ENCODE results near the gene G0S2.

G0S2 gene

DNA sequence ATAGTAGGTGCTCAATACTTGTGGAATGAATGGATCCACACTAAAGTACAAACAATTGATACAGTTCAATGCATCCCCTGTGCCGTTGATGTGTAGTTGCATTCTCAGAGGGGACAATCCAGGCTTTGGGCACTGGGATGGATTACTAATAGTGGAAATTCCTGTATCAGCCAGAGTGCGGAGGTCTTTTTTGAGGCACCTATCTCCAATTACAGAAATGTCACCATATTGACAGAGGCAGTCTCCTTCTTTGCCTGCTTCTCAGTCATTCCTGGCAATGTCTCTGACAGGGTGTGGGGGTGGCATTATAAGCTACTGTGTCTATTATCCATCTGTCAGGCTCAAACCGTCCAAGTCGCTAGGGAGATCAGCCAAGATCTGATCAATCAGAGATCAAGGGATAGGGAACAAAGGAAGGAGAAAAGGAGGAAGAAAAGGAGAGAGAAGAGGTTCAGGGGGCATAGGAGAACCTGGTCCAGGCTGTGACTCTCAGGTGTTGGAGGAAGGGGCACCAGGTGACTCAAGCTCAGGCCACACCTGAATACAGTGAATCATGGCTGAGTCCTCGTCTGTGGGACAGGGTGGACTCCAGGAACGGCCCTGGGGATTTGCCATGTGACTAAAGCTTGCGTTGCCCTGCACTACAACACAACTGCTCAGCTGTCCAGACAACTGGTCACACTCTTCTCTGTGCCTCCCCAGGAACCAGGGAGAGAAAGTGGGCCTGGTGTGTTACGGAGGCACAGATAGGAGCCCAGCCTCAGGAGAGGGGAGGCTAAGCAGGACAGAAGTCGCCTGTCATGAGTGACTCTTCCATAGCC lies 19.6 kb upstream of the G0S2 start:
- H3K27me3 ChIP-seq (ENCODE audit: low read depth), result no peaks in the 10 kb centered on the region
- in situ Hi-C loops (cut with MboI; ENCODE audit: low sequenced_read_pairs), result no loop called here
- H3K36me3 ChIP-seq (replicated peaks), result no peaks in the 10 kb centered on the region
- no peaks in the 10 kb centered on the region for H3K9me3 ChIP-seq
- no peaks in the 10 kb centered on the region for H3K4me1 ChIP-seq
- DNase-seq (ENCODE audit: low spot score in 2 of 2), result no peak
- no peak overlapping the region for H3K4me3 ChIP-seq

DNA sequence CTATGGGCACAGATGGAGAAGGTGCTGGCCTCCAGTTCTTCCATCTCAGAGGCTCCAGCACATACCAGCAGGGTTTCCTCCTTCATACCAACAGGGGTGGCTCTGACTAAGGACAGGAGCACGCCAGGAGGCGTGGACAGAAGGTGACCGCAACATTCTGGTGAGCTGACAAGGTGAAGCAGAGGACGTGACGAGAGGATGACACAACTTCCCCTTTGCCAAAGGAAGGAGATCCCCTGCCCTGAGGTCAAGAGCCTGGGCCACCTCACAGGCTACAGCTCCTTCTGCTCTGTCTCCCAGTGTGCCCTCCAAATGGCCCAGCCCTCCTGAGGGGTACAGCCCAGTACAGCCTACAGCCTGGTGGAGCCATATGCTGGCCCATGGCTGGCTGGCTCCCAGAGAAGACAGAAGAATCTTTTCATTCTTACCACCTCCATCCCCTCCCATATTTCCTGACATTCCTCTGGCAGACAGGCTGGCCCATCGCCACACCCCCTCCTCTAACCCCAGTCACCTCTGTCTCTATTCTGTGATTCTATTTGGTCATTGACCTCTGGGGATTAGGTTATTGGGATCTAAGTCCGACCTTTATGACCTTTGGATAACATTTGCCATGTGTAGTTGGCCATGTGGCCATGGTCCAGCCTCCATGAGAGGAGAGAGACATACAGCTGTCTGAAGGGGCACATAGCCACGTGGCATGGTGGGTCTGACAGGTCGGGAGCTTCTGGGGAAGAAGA lies 17.9 kb upstream of the G0S2 start:
- Histone ChIP-seq H3K27me3 (ENCODE audit: low read depth) (no peaks in the 10 kb centered on the region), H3K4me1 (no peaks in the 10 kb centered on the region), H3K9me3 (no peaks in the 10 kb centered on the region), H3K4me3 (no peak overlapping the region), H3K36me3 (replicated peaks) (no peaks in the 10 kb centered on the region)
- no peak for DNase-seq (ENCODE audit: low spot score in 2 of 2)
- in situ Hi-C loops (cut with MboI; ENCODE audit: low sequenced_read_pairs), result no loop called here

DNA sequence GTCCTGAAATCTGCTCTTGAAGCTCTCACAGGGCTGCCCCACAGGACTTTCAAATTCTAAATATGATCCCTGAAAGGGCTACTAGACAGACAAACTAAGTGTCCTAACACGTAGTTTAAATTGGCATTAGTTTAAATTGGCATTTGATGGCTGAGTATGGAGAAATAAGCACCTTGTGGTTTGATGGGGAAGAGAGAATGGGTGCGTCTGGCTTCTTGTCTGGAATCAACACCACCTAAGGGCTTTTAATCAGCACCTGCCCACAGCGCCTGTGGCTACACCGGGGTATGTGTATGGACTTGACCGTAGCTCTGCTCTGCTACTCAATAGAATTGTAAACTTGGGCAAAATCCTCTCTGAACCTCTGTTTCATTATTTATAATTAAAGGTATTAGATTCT lies 17.3 kb upstream of the G0S2 start:
- H3K4me3 ChIP-seq, result no peak overlapping the region
- no peaks in the 10 kb centered on the region for H3K9me3 ChIP-seq
- no peaks in the 10 kb centered on the region for H3K36me3 ChIP-seq (replicated peaks)
- H3K4me1 ChIP-seq, result no peaks in the 10 kb centered on the region
- no peak for DNase-seq (ENCODE audit: low spot score in 2 of 2)
- H3K27me3 ChIP-seq (ENCODE audit: low read depth), result no peaks in the 10 kb centered on the region
- in situ Hi-C loops (cut with MboI; ENCODE audit: low sequenced_read_pairs), result no loop called here

DNA sequence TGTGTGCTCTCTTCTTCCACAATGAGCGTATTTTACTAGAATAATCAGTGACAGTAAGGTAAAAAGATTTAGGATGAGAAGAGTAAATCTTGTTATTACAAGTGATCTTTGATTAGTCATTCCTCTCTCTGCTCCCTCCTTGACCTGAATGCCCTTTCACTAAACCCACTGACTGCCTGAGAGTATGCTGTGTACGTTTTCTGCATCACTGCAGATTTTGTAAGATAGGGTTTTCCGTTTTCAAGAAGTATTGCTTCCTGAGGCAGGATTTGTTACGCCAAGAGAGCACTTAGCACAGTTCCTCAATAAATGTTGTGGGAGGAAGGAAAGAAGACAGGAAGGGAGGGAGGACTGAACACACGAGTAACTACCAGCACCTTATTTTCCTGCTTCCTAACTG lies 15.3 kb upstream of the G0S2 start:
- Histone ChIP-seq H3K36me3 (replicated peaks) (no peaks in the 10 kb centered on the region), H3K4me1 (no peaks in the 10 kb centered on the region), H3K4me3 (no peak overlapping the region), H3K27me3 (ENCODE audit: low read depth) (no peaks in the 10 kb centered on the region), H3K9me3 (no peaks in the 10 kb centered on the region)
- DNase-seq (ENCODE audit: low spot score in 2 of 2), result no peak
- in situ Hi-C loops (cut with MboI; ENCODE audit: low sequenced_read_pairs), result no loop called here

DNA sequence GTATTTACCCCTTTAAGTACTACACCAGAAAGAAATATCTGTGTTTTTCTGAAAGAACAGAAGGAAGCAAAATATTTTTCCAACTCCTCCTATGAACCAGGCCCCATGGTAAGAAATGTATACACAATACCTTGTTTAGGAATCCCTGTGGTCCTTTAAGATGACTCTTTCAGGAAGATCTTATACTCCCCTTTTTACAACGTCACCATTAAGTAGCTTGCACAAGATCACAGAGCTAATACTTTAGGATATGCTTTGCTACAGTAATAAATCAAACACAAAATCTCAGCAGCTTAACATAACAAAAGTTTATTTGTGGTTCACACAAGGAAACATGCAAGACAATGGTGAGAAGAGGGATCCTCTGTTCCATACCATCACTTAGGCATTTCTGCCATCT lies 14.1 kb upstream of the G0S2 start:
- no peaks in the 10 kb centered on the region for H3K9me3 ChIP-seq
- DNase-seq (ENCODE audit: low spot score in 2 of 2), result no peak
- no peaks in the 10 kb centered on the region for H3K27me3 ChIP-seq (ENCODE audit: low read depth)
- H3K4me3 ChIP-seq, result no peak overlapping the region
- in situ Hi-C loops (cut with MboI; ENCODE audit: low sequenced_read_pairs), result no loop called here
- no peaks in the 10 kb centered on the region for H3K4me1 ChIP-seq
- no peaks in the 10 kb centered on the region for H3K36me3 ChIP-seq (replicated peaks)

DNA sequence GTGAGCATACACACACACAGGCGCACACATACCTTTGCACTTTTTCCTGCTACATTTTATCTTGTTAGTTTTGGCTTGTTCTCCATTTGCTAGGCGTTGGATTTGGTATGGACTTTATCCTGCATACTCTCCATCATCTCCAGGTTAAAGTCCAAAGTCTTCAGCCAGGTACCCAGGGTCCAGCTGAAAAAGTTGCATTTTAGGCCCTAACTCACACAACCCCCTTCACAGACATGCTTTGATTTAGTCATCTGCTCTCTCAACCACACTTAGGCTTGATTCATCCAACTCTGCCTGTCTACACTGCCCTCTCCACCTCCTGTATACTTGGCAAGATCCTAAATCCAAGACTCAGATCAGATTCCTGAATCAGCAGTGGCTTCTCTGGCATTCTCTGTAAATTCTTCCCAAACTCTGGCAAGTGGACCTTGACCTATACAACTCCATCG lies 12.3 kb upstream of the G0S2 start:
- in situ Hi-C loops (cut with MboI; ENCODE audit: low sequenced_read_pairs), result no loop called here
- Histone ChIP-seq H3K9me3 (no peaks in the 10 kb centered on the region), H3K27me3 (ENCODE audit: low read depth) (no peaks in the 10 kb centered on the region), H3K36me3 (replicated peaks) (no peaks in the 10 kb centered on the region), H3K4me1 (no peaks in the 10 kb centered on the region), H3K4me3 (no peak overlapping the region)
- DNase-seq (ENCODE audit: low spot score in 2 of 2), result no peak

DNA sequence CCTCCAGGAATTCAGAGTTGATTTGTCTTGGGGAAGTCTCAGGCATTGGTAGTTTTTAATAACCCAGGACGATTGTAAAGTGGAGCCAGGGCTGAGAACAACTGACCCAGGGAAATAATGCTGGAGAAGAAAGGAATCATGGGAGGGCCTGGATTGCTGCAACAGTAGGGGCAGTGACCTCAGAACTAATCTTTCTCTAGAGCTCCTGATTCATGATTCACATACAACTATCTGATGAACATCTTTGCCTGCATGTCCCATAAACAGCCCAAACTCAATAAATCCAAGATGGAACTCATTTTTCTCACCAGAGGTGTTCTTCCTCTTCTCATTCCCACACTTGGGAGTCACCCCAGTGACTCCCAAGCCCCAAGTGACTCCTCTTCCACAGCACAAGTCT lies 8.1 kb upstream of the G0S2 start:
- Histone ChIP-seq H3K27me3 (ENCODE audit: low read depth) (no peaks in the 10 kb centered on the region), H3K4me1 (no peaks in the 10 kb centered on the region), H3K4me3 (no peak overlapping the region), H3K36me3 (replicated peaks) (no peaks in the 10 kb centered on the region), H3K9me3 (no peaks in the 10 kb centered on the region)
- no peak for DNase-seq (ENCODE audit: low spot score in 2 of 2)
- in situ Hi-C loops (cut with MboI; ENCODE audit: low sequenced_read_pairs), result no loop called here

DNA sequence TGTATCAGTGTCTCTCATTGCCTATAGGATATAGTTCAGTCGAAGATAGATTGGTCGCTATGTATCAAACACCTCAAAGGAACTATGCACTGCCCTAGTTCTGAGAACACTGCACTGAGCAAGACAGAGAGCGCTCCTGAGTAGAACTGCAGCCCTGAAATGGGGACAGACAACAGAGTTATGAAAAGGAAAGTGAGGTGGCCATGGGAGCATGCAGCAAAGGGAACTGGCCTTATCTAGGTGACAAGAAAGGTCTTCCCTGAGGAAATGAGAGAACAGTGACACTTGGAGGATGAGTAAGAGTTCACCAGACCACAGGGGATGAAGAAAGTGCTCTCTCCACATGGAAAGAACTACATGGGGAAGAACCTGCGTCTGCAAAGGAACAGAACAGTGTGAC lies 7.5 kb upstream of the G0S2 start:
- Histone ChIP-seq H3K4me1 (no peaks in the 10 kb centered on the region), H3K27me3 (ENCODE audit: low read depth) (no peaks in the 10 kb centered on the region), H3K4me3 (no peak overlapping the region), H3K36me3 (replicated peaks) (no peaks in the 10 kb centered on the region), H3K9me3 (no peaks in the 10 kb centered on the region)
- no peak for DNase-seq (ENCODE audit: low spot score in 2 of 2)
- in situ Hi-C loops (cut with MboI; ENCODE audit: low sequenced_read_pairs), result no loop called here

DNA sequence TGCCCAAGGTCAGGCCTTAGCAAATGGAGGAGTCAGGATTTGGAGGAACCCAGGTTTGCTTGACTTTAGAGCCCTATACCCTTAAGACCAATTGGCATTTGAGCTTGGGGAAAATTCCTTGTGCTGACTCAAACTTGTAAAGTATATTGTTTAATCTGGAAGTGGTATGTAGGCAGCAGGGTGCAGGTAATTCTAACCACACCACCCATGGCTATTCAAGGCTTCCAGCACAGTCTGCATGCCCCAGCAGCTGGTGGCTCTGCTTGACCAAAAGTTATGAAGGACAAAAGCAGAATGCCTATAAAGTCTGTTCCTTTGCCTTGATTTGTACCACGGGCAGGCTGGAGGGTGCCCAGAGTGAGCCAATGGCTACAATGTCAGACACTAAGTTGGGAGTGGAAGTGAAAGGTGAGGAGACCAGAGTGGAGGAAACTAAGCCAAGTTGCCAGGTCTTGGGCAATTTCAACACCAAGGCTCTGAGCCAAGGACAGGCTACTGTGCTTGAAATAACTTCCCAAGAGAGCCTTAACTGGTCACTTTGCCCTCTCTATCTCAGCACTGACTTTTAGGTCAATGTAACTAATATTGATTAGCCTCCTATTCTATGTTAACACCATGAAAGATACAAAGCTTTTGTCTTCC lies 4.7 kb upstream of the G0S2 start:
- Histone ChIP-seq H3K4me1 (no peaks in the 10 kb centered on the region), H3K9me3 (no peaks in the 10 kb centered on the region), H3K27me3 (ENCODE audit: low read depth) (peaks cover 21% of the 10 kb centered on the region), H3K4me3 (no peak overlapping the region), H3K36me3 (replicated peaks) (no peaks in the 10 kb centered on the region)
- no peak for DNase-seq (ENCODE audit: low spot score in 2 of 2)
- in situ Hi-C loops (cut with MboI; ENCODE audit: low sequenced_read_pairs), result no loop called here

DNA sequence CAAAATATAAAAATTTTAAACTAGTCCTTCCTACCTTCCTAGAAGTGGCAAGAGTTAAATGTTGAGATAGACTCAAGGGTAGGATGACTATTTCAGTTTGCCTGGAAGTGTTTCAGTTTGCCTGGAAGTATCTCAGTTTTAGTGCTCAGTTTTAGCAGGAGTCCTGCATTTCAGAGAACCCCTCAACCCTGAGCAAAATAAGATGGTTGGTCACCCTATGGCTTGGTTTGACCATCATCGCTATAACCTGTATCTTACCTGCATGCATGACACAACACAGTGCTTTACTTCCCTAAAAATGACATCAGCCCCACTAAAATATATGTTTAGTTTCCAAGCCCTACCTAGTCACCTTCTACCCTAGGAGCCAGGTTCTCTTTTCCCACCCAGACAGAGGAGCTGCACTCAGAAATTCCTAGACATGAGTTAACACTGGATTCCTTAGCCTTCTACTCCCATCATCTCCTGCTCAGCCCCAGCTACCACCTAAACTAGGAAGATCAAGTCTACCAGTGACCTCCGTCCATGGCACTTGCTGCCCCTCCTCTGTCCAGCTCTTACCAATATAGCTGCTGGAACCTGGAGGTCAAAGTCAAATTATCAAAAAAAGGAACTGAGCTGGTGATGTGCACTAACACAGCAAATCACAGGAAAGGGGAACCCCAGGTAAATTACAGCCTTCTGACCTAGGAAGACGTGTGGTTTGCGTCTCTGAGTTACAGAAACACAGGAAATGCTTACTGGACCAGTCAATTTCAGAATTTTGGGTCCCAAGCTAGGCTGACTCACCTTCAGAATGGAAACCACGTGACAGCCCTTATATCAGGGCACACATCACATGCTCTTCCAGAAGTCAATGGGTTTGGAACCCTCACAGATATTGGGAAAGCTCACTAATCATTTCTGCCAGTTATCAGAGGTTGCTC lies 2.2 kb upstream of the G0S2 start:
- H3K4me1 ChIP-seq, result no peaks in the 10 kb centered on the region
- H3K36me3 ChIP-seq (replicated peaks), result no peaks in the 10 kb centered on the region
- no peaks in the 10 kb centered on the region for H3K9me3 ChIP-seq
- H3K27me3 ChIP-seq (ENCODE audit: low read depth), result peaks cover 36% of the 10 kb centered on the region
- no peak overlapping the region for H3K4me3 ChIP-seq
- no peak for DNase-seq (ENCODE audit: low spot score in 2 of 2)
- in situ Hi-C loops (cut with MboI; ENCODE audit: low sequenced_read_pairs), result no loop called here

DNA sequence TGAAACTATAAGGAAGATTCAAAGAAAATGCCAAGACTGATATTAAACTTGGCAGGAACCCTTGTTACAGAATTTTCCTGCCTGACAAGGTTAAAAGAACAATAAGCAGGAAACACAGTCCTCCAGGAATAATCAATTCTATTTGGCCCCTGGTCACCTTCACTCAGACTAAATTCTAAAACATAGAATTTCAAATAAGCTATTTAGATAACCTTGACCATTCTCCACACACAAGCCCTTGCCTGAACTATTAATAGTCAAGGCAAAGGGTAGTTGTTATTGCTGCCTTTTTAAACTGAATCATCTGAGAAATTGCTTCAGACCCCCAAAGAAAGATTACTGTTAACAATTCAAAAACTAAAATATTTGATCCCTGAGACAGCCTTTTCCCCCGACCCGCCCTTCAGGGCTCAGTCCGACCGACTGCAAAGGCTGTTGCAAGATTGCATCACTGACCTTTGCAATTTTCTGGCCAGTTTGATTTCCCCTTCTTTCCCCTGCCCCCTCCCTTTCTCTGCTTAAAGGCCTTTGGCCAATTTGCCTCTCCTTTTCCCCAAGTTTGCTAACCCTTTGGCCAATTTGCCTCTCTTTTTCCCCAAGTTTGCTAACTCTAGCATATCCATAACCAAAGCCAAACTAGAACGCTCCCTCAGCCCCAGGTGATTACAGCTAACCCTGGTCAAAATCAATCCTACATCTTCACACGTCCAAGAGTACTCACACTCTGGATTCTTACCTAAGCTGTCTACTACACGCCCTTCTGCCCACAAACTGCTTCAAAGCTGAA lies 1.4 kb upstream of the G0S2 start:
- Histone ChIP-seq H3K9me3 (no peaks in the 10 kb centered on the region), H3K4me3 (no peak overlapping the region), H3K4me1 (no peaks in the 10 kb centered on the region), H3K27me3 (ENCODE audit: low read depth) (peaks cover 36% of the 10 kb centered on the region), H3K36me3 (replicated peaks) (no peaks in the 10 kb centered on the region)
- in situ Hi-C loops (cut with MboI; ENCODE audit: low sequenced_read_pairs), result no loop called here
- no peak for DNase-seq (ENCODE audit: low spot score in 2 of 2)

DNA sequence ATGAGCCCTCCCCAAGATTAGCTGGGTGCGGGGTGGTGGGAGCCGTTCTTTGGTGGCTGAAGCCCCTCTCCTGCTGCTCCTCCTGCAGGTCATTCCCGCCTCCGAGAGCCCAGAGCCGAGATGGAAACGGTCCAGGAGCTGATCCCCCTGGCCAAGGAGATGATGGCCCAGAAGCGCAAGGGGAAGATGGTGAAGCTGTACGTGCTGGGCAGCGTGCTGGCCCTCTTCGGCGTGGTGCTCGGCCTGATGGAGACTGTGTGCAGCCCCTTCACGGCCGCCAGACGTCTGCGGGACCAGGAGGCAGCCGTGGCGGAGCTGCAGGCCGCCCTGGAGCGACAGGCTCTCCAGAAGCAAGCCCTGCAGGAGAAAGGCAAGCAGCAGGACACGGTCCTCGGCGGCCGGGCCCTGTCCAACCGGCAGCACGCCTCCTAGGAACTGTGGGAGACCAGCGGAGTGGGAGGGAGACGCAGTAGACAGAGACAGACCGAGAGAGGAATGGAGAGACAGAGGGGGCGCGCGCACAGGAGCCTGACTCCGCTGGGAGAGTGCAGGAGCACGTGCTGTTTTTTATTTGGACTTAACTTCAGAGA lies 448 bp downstream of the G0S2 start:
- peaks cover 43% of the 10 kb centered on the region for H3K27me3 ChIP-seq (ENCODE audit: low read depth)
- no peak overlapping the region for H3K4me3 ChIP-seq
- no peaks in the 10 kb centered on the region for H3K4me1 ChIP-seq
- DNase-seq (ENCODE audit: low spot score in 2 of 2), result no peak
- no peaks in the 10 kb centered on the region for H3K9me3 ChIP-seq
- H3K36me3 ChIP-seq (replicated peaks), result no peaks in the 10 kb centered on the region
- in situ Hi-C loops (cut with MboI; ENCODE audit: low sequenced_read_pairs), result no loop called here
